ENCODE data around the gene PPFIBP2. TPM values are rescaled to one million over a fixed set of nuclear protein-coding genes. Genes with fewer than 3 reads are reported as not detected.

Gene PPFIBP2
- total and polyA plus RNA-seq, 9 donors: 40.9 to 72.5 (median 52.1) TPM

GRCh38 chr11:7677796-7678201 is 164.0 kb downstream of the PPFIBP2 start:
- Histone ChIP-seq H3K4me3 (ENCODE audit: low read length) (no peak overlapping the region), H3K27me3 (ENCODE audit: control insufficient read depth, insufficient read depth, low read length) (peaks cover 22% of the 10 kb centered on the region), H3K9me3 (replicated peaks; ENCODE audit: control insufficient read depth, low read depth, low read length) (no peaks in the 10 kb centered on the region), H3K27ac (ENCODE audit: low read length) (no peak overlapping the region), H3K4me1 (ENCODE audit: control insufficient read depth, insufficient read depth, low read length) (peaks cover 10% of the 10 kb centered on the region), H3K36me3 (ENCODE audit: control insufficient read depth, insufficient read depth, low read length) (no peaks in the 10 kb centered on the region)
- WGBS (ENCODE audit: insufficient coverage): 36% methylated on average over 2 of the region's 4 CpGs
- DNase-seq: no peak

- no peak overlapping the region for H3K4me3 ChIP-seq (ENCODE audit: low read length)
- H3K9me3 ChIP-seq (replicated peaks; ENCODE audit: control insufficient read depth, low read depth, low read length): no peaks in the 10 kb centered on the region
- H3K27me3 ChIP-seq (ENCODE audit: control insufficient read depth, insufficient read depth, low read length): peaks cover 9% of the 10 kb centered on the region
- no peaks in the 10 kb centered on the region for H3K36me3 ChIP-seq (ENCODE audit: control insufficient read depth, insufficient read depth, low read length)
- no peak overlapping the region for H3K27ac ChIP-seq (ENCODE audit: low read length)
- WGBS (ENCODE audit: insufficient coverage): 87% methylated on average over 2 of the region's 2 CpGs
- H3K4me1 ChIP-seq (ENCODE audit: control insufficient read depth, insufficient read depth, low read length): no peaks in the 10 kb centered on the region
- no peak for DNase-seq
These were observed 169.8 kb downstream of the PPFIBP2 start for GRCh38 chr11:7683571-7683970.

GRCh38 chr11:7686761-7687160 is 173.0 kb downstream of the PPFIBP2 start:
- WGBS (ENCODE audit: insufficient coverage): no CpG with 5 or more reads among the region's 4 CpGs
- H3K9me3 ChIP-seq (replicated peaks; ENCODE audit: control insufficient read depth, low read depth, low read length): no peaks in the 10 kb centered on the region
- H3K4me3 ChIP-seq (ENCODE audit: low read length): no peak overlapping the region
- no peaks in the 10 kb centered on the region for H3K36me3 ChIP-seq (ENCODE audit: control insufficient read depth, insufficient read depth, low read length)
- no peak for DNase-seq
- no peak overlapping the region for H3K27ac ChIP-seq (ENCODE audit: low read length)
- peaks cover 9% of the 10 kb centered on the region for H3K27me3 ChIP-seq (ENCODE audit: control insufficient read depth, insufficient read depth, low read length)
- no peaks in the 10 kb centered on the region for H3K4me1 ChIP-seq (ENCODE audit: control insufficient read depth, insufficient read depth, low read length)

- no peak overlapping the region for H3K27ac ChIP-seq (ENCODE audit: low read length)
- H3K9me3 ChIP-seq (replicated peaks; ENCODE audit: control insufficient read depth, low read depth, low read length): no peaks in the 10 kb centered on the region
- no peaks in the 10 kb centered on the region for H3K36me3 ChIP-seq (ENCODE audit: control insufficient read depth, insufficient read depth, low read length)
- no peak overlapping the region for H3K4me3 ChIP-seq (ENCODE audit: low read length)
- H3K4me1 ChIP-seq (ENCODE audit: control insufficient read depth, insufficient read depth, low read length): no peaks in the 10 kb centered on the region
- 100% methylated on average over 1 of the region's 1 CpG for WGBS (ENCODE audit: insufficient coverage)
- no peak for DNase-seq
- peaks cover 9% of the 10 kb centered on the region for H3K27me3 ChIP-seq (ENCODE audit: control insufficient read depth, insufficient read depth, low read length)
These were observed 173.6 kb downstream of the PPFIBP2 start for GRCh38 chr11:7687386-7687785.

GRCh38 chr11:7688238-7688826 is 174.5 kb downstream of the PPFIBP2 start:
- peak; percentile 57 for DNase-seq
- no peaks in the 10 kb centered on the region for H3K9me3 ChIP-seq (replicated peaks; ENCODE audit: control insufficient read depth, low read depth, low read length)
- no peaks in the 10 kb centered on the region for H3K4me1 ChIP-seq (ENCODE audit: control insufficient read depth, insufficient read depth, low read length)
- no peak overlapping the region for H3K4me3 ChIP-seq (ENCODE audit: low read length)
- no peaks in the 10 kb centered on the region for H3K36me3 ChIP-seq (ENCODE audit: control insufficient read depth, insufficient read depth, low read length)
- WGBS (ENCODE audit: insufficient coverage): 0% methylated on average over 2 of the region's 4 CpGs
- H3K27me3 ChIP-seq (ENCODE audit: control insufficient read depth, insufficient read depth, low read length): peaks cover 9% of the 10 kb centered on the region
- no peak overlapping the region for H3K27ac ChIP-seq (ENCODE audit: low read length)

- H3K27ac ChIP-seq (ENCODE audit: low read length): no peak overlapping the region
- 88% methylated on average over 1 of the region's 4 CpGs for WGBS (ENCODE audit: insufficient coverage)
- no peaks in the 10 kb centered on the region for H3K9me3 ChIP-seq (replicated peaks; ENCODE audit: control insufficient read depth, low read depth, low read length)
- H3K36me3 ChIP-seq (ENCODE audit: control insufficient read depth, insufficient read depth, low read length): no peaks in the 10 kb centered on the region
- H3K4me1 ChIP-seq (ENCODE audit: control insufficient read depth, insufficient read depth, low read length): no peaks in the 10 kb centered on the region
- peaks cover 9% of the 10 kb centered on the region for H3K27me3 ChIP-seq (ENCODE audit: control insufficient read depth, insufficient read depth, low read length)
- no peak for DNase-seq
- no peak overlapping the region for H3K4me3 ChIP-seq (ENCODE audit: low read length)
These were observed 175.4 kb downstream of the PPFIBP2 start for GRCh38 chr11:7689239-7689638.

GRCh38 chr11:7690648-7691047 is 176.8 kb downstream of the PPFIBP2 start:
- no peak overlapping the region for H3K4me3 ChIP-seq (ENCODE audit: low read length)
- H3K9me3 ChIP-seq (replicated peaks; ENCODE audit: control insufficient read depth, low read depth, low read length): no peaks in the 10 kb centered on the region
- H3K4me1 ChIP-seq (ENCODE audit: control insufficient read depth, insufficient read depth, low read length): no peaks in the 10 kb centered on the region
- peaks cover 5% of the 10 kb centered on the region for H3K27me3 ChIP-seq (ENCODE audit: control insufficient read depth, insufficient read depth, low read length)
- no peak overlapping the region for H3K27ac ChIP-seq (ENCODE audit: low read length)
- no peaks in the 10 kb centered on the region for H3K36me3 ChIP-seq (ENCODE audit: control insufficient read depth, insufficient read depth, low read length)
- no peak for DNase-seq
- no CpG with 5 or more reads among the region's 6 CpGs for WGBS (ENCODE audit: insufficient coverage)

GRCh38 chr11:7691759-7692350 is 178.1 kb downstream of the PPFIBP2 start:
- no peaks in the 10 kb centered on the region for H3K9me3 ChIP-seq (replicated peaks; ENCODE audit: control insufficient read depth, low read depth, low read length)
- no peak overlapping the region for H3K4me3 ChIP-seq (ENCODE audit: low read length)
- H3K27me3 ChIP-seq (ENCODE audit: control insufficient read depth, insufficient read depth, low read length): peaks cover 3% of the 10 kb centered on the region
- H3K36me3 ChIP-seq (ENCODE audit: control insufficient read depth, insufficient read depth, low read length): no peaks in the 10 kb centered on the region
- DNase-seq: no peak
- no peak overlapping the region for H3K27ac ChIP-seq (ENCODE audit: low read length)
- no peaks in the 10 kb centered on the region for H3K4me1 ChIP-seq (ENCODE audit: control insufficient read depth, insufficient read depth, low read length)
- WGBS (ENCODE audit: insufficient coverage): 42% methylated on average over 1 of the region's 6 CpGs

GRCh38 chr11:7692426-7692825 is 178.6 kb downstream of the PPFIBP2 start:
- DNase-seq: no peak
- WGBS (ENCODE audit: insufficient coverage): no CpG with 5 or more reads among the region's 3 CpGs
- no peak overlapping the region for H3K27ac ChIP-seq (ENCODE audit: low read length)
- H3K27me3 ChIP-seq (ENCODE audit: control insufficient read depth, insufficient read depth, low read length): peaks cover 2% of the 10 kb centered on the region
- H3K36me3 ChIP-seq (ENCODE audit: control insufficient read depth, insufficient read depth, low read length): no peaks in the 10 kb centered on the region
- H3K4me1 ChIP-seq (ENCODE audit: control insufficient read depth, insufficient read depth, low read length): no peaks in the 10 kb centered on the region
- no peak overlapping the region for H3K4me3 ChIP-seq (ENCODE audit: low read length)
- no peaks in the 10 kb centered on the region for H3K9me3 ChIP-seq (replicated peaks; ENCODE audit: control insufficient read depth, low read depth, low read length)

GRCh38 chr11:7694235-7694634 is 180.4 kb downstream of the PPFIBP2 start:
- no peak overlapping the region for H3K4me3 ChIP-seq (ENCODE audit: low read length)
- DNase-seq: no peak
- no peaks in the 10 kb centered on the region for H3K4me1 ChIP-seq (ENCODE audit: control insufficient read depth, insufficient read depth, low read length)
- no peak overlapping the region for H3K27ac ChIP-seq (ENCODE audit: low read length)
- no peaks in the 10 kb centered on the region for H3K9me3 ChIP-seq (replicated peaks; ENCODE audit: control insufficient read depth, low read depth, low read length)
- no peaks in the 10 kb centered on the region for H3K36me3 ChIP-seq (ENCODE audit: control insufficient read depth, insufficient read depth, low read length)
- H3K27me3 ChIP-seq (ENCODE audit: control insufficient read depth, insufficient read depth, low read length): peaks cover 2% of the 10 kb centered on the region
- 56% methylated on average over 1 of the region's 3 CpGs for WGBS (ENCODE audit: insufficient coverage)

- no peak for DNase-seq
- no peaks in the 10 kb centered on the region for H3K4me1 ChIP-seq (ENCODE audit: control insufficient read depth, insufficient read depth, low read length)
- no peak overlapping the region for H3K27ac ChIP-seq (ENCODE audit: low read length)
- WGBS (ENCODE audit: insufficient coverage): 74% methylated on average over 4 of the region's 5 CpGs
- H3K4me3 ChIP-seq (ENCODE audit: low read length): no peak overlapping the region
- no peaks in the 10 kb centered on the region for H3K36me3 ChIP-seq (ENCODE audit: control insufficient read depth, insufficient read depth, low read length)
- H3K9me3 ChIP-seq (replicated peaks; ENCODE audit: control insufficient read depth, low read depth, low read length): no peaks in the 10 kb centered on the region
- H3K27me3 ChIP-seq (ENCODE audit: control insufficient read depth, insufficient read depth, low read length): no peaks in the 10 kb centered on the region
These were observed 182.6 kb downstream of the PPFIBP2 start for GRCh38 chr11:7696424-7696823.
